Esophagus muscularis mucosa (tissue), 3 donors: ENCODE results near the gene KCNB1.

Experiments used
- CTCF ChIP-seq, 3 experiments: fragments of 200-600 bp in 2 of 3; fragments of 450-650 bp in 1 of 3; sonication (generic) in 2 of 3; IDR thresholded peaks; one replicate each; pipeline ENCODE4 v1.5.1; 2017 to 2019; ENCODE audit warnings: antibody characterized with exemption in 3 of 3, mild to moderate bottlenecking in 2 of 3, moderate library complexity in 1 of 3
- POLR2AphosphoS5 ChIP-seq, 2 donors: sonication (generic); formaldehyde crosslinking; IDR thresholded peaks; one replicate each; pipeline ENCODE4 v1.6.1; 2017; ENCODE audit warnings: antibody characterized with exemption in 2 of 2

DNA sequence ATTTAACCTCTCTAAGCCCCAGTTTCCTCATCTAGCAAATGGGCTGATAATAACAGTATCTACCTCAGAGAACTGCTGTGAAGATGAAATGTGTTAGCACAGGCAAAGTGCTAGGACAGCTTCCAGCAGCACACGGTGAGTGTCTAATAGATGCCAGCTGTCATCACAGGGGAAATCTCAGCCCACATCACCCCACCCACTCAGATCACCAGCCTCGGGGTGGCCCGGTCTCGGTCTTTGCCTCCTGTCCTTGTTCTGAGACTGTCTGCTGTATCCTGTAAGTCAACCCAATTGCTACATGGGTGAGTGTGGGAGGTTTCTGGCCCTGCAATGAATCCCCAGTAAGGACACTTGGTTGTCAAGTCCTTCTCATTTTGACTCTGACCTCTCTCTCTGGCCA is 105.1 kb downstream of the KCNB1 start:
- TF ChIP-seq CTCF (IDR thresholded peaks at IDR 0.05) (no peak), POLR2AphosphoS5 (IDR thresholded peaks at IDR 0.05) (no peak)
